PC-3 (cell line): ENCODE data around the gene CDC37L1.

ENCODE experiments used
- CTCF ChIP-seq: fragments of 300-600 bp; sonication (generic); conservative IDR thresholded peaks from 2 replicates; pipeline ENCODE4 v1.5.1; 2017; ENCODE audit warnings: antibody characterized with exemption, low read depth, mild to moderate bottlenecking, low read length
- EZH2 ChIP-seq: fragments of 300-600 bp; sonication (generic); IDR thresholded peaks from one replicate; pipeline ENCODE4 v1.6.1; 2017; ENCODE audit warnings: antibody characterized with exemption, mild to moderate bottlenecking, low read length; ENCODE audit not compliant: unreplicated experiment
- EZH2phosphoT487 ChIP-seq: fragments of 300-600 bp; sonication (generic); IDR thresholded peaks from 2 replicates; pipeline ENCODE4 v1.6.1; 2018; ENCODE audit warnings: mild to moderate bottlenecking, antibody characterized with exemption, low read length, borderline replicate concordance

- TF ChIP-seq CTCF = no peak
- no peak for TF ChIP-seq EZH2phosphoT487
- TF ChIP-seq EZH2 = no peak
These were observed 75.7 kb downstream of the CDC37L1 start for GRCh38 chr9:4755026-4755609.
